SK-N-SH (cell line): ENCODE results near the gene EIF4E1B. TPM values are rescaled to one million over a fixed set of nuclear protein-coding genes. Genes with fewer than 3 reads are reported as not detected.

Source experiments
- CTCF ChIA-PET: fragments of 300-600, 350-600 bp; formaldehyde crosslinking; extraction: SDS; loops from one replicate; lab custom pipeline; 2021; lab: Yijun Ruan, JAX
- POLR2A ChIA-PET: fragments of 350-600 bp; sonication (Branson Sonifier 250); formaldehyde crosslinking; extraction: SDS; loops from one replicate; lab custom pipeline; 2020; ENCODE audit warnings: antibody characterized with exemption, inconsistent platforms; lab: Yijun Ruan, JAX
- DNase-seq: peaks from one replicate; pipeline ENCODE4 v3.0.0; 2012
- H2AFZ ChIP-seq: fragments of 200-600 bp; sonication (generic); 2 replicates; pipeline ENCODE4 v1.8.1; 2016; ENCODE audit warnings: antibody characterized with exemption, mild to moderate bottlenecking, low read depth
- H3F3A ChIP-seq: fragments of 200-600 bp; sonication (generic); replicated peaks from 2 replicates; pipeline ENCODE3; 2016; ENCODE audit warnings: antibody characterized with exemption, mild to moderate bottlenecking; ENCODE audit not compliant: insufficient read depth
- H3K27ac ChIP-seq, 2 experiments: fragments of 200-500 bp in 1 of 2; fragments of 200-600 bp in 1 of 2; sonication (Bioruptor generic) in 1 of 2; sonication (generic), shearing (Covaris generic) in 1 of 2; 2 replicates each; pipeline versions ENCODE4 v1.5.1 to v1.6.1; 2014 to 2016; ENCODE audit warnings: low read depth in 2 of 2, inconsistent platforms in 1 of 2, low read length in 1 of 2, mild to moderate bottlenecking in 1 of 2, mixed read lengths in 1 of 2
- H3K27me3 ChIP-seq: fragments of 200-600 bp; sonication (generic), shearing (Covaris generic); 2 replicates; pipeline ENCODE4 v1.6.1; 2016; ENCODE audit warnings: mixed run types; ENCODE audit not compliant: insufficient read depth
- H3K36me3 ChIP-seq, 2 experiments: fragments of 200-500 bp in 1 of 2; fragments of 200-600 bp in 1 of 2; sonication (Bioruptor generic) in 1 of 2; sonication (generic) in 1 of 2; replicated peaks in 1 of 2; 2 replicates each; pipeline versions ENCODE3 to v1.5.1; 2014 to 2016; ENCODE audit warnings: low read length in 1 of 2, mild to moderate bottlenecking in 1 of 2; ENCODE audit not compliant: insufficient read depth in 2 of 2, control insufficient read depth in 1 of 2
- H3K4me1 ChIP-seq, 2 experiments: fragments of 200-500 bp in 1 of 2; fragments of 200-600 bp in 1 of 2; sonication (Bioruptor generic) in 1 of 2; sonication (generic), shearing (Covaris generic) in 1 of 2; 2 replicates each; pipeline versions ENCODE4 v1.5.1 to v1.6.1; 2014 to 2016; ENCODE audit warnings: low read depth in 1 of 2, low read length in 1 of 2, mixed run types in 1 of 2; ENCODE audit not compliant: insufficient read depth in 2 of 2, control insufficient read depth in 1 of 2
- H3K4me2 ChIP-seq: fragments of 200-600 bp; sonication (generic), shearing (Covaris generic); 2 replicates; pipeline ENCODE4 v1.6.1; 2017; ENCODE audit warnings: mixed run types
- H3K4me3 ChIP-seq, 2 experiments: fragments of 200-500 bp in 1 of 2; fragments of 200-600 bp in 1 of 2; sonication (Bioruptor generic) in 1 of 2; sonication (generic), shearing (Covaris generic) in 1 of 2; 2 replicates each; pipeline versions ENCODE4 v1.5.1 to v1.8.1; 2014 to 2016; ENCODE audit warnings: low read depth in 2 of 2, inconsistent platforms in 1 of 2, low read length in 1 of 2, mild to moderate bottlenecking in 1 of 2, mixed read lengths in 1 of 2, moderate library complexity in 1 of 2
- H3K79me2 ChIP-seq: fragments of 200-600 bp; sonication (generic); 2 replicates; pipeline ENCODE4 v1.8.1; 2017; ENCODE audit warnings: mild to moderate bottlenecking; ENCODE audit not compliant: insufficient read depth
- H3K9ac ChIP-seq: fragments of 200-600 bp; sonication (generic); 2 replicates; pipeline ENCODE4 v1.6.1; 2017; ENCODE audit warnings: mixed run types
- H3K9me2 ChIP-seq: fragments of 200-600 bp; sonication (generic); 2 replicates; pipeline ENCODE4 v1.6.1; 2017; ENCODE audit warnings: mixed run types
- H3K9me3 ChIP-seq: fragments of 200-600 bp; sonication (generic); 2 replicates; pipeline ENCODE4 v1.6.1; 2017; ENCODE audit warnings: mixed run types, mild to moderate bottlenecking, moderate library complexity
- H4K20me1 ChIP-seq: fragments of 200-600 bp; sonication (generic); 2 replicates; pipeline ENCODE4 v1.6.1; 2017; ENCODE audit warnings: mild to moderate bottlenecking, mixed run types; ENCODE audit not compliant: insufficient read depth
- FOSL2 ChIP-seq: IDR thresholded peaks from 2 replicates; pipeline ENCODE4 v1.4.0; 2012; ENCODE audit warnings: low read depth, mild to moderate bottlenecking, moderate library complexity, borderline replicate concordance
- FOXJ3 ChIP-seq: sonication (generic); formaldehyde crosslinking; IDR thresholded peaks from 2 replicates; pipeline ENCODE4 v1.5.1; 2020; ENCODE audit warnings: mild to moderate bottlenecking, missing genetic modification reagents
- FOXM1 ChIP-seq: IDR thresholded peaks from 2 replicates; pipeline ENCODE4 v1.4.0; 2012; ENCODE audit warnings: low read depth, mild to moderate bottlenecking
- GABPA ChIP-seq: IDR thresholded peaks from 2 replicates; pipeline ENCODE4 v1.4.0; 2012; ENCODE audit warnings: low read depth, mild to moderate bottlenecking
- JUND ChIP-seq: IDR thresholded peaks from 2 replicates; pipeline ENCODE4 v1.4.0; 2012
- NFIC ChIP-seq: IDR thresholded peaks from 2 replicates; pipeline ENCODE4 v1.4.0; 2012; ENCODE audit warnings: borderline replicate concordance
- NRF1 ChIP-seq: IDR thresholded peaks from 2 replicates; pipeline ENCODE4 v1.6.1; 2012; ENCODE audit warnings: low read depth, mild to moderate bottlenecking, low read length
- RAD21 ChIP-seq: IDR thresholded peaks from 2 replicates; pipeline ENCODE4 v1.6.1; 2012; ENCODE audit warnings: mild to moderate bottlenecking, low read length
- RCOR1 ChIP-seq: fragments of 150-350 bp; IDR thresholded peaks from 2 replicates; pipeline ENCODE4 v1.6.1; 2017; ENCODE audit warnings: antibody characterized with exemption, low read length
- RXRA ChIP-seq: IDR thresholded peaks from 2 replicates; pipeline ENCODE4 v1.4.0; 2012; ENCODE audit warnings: low read depth, mild to moderate bottlenecking, borderline replicate concordance
- TAF1 ChIP-seq: IDR thresholded peaks from 2 replicates; pipeline ENCODE4 v1.6.1; 2012; ENCODE audit warnings: low read depth, mild to moderate bottlenecking, low read length, moderate library complexity, borderline replicate concordance
- YY1 ChIP-seq: IDR thresholded peaks from 2 replicates; pipeline ENCODE4 v1.4.0; 2012; ENCODE audit warnings: low read depth, mild to moderate bottlenecking
- WGBS: methylation state at CpG from one replicate; pipeline ENCODE4 v1.1.6; 2017; ENCODE audit warnings: low lambda C conversion rate; 5-methylcytosine and 5-hydroxymethylcytosine counted together
- polyA plus RNA-seq, 3 experiments: library from polyadenylated mRNA; depleted of rRNA; stranded (reverse); fragments of >200 nt; gene quantifications; 2 replicates each; pipeline ENCODE4 v1.2.3, GENCODE V29; 2012
- TF ChIP-seq, protein P1 (sequence below): IDR thresholded peaks from 2 replicates; pipeline ENCODE4 v1.6.1; 2012; ENCODE audit warnings: mild to moderate bottlenecking, low read depth, low read length, moderate library complexity
- TF ChIP-seq, protein P2 (sequence below): IDR thresholded peaks from 2 replicates; pipeline ENCODE4 v1.4.0; 2012; ENCODE audit warnings: low read depth

The EIF4E1B gene
- polyA plus RNA-seq, 1 of the 3 experiments (the other 2 are of a cell fraction) = not detected

DNA sequence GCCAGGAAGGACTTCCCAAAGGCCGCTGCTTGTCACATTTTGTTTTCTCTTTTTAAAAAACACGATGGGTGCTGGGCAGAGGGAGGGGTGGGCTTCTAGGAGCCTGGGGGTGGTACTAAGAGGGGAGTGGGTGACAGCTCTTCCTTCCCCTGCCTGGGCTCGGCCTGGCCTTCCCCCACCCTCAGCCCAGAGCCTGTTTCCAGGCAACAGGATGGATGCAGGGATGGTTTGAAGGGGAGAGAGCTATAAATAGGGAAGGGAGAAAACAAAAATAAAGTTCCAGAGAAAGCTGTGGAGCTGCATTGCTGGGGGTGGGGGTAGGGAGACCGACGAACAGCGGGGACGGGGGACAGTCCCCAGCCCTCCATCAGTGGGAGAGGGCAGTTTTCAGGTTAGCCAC, 14.0 kb upstream of the EIF4E1B start:
- POLR2A ChIA-PET = no interaction called here
- H4K20me1 ChIP-seq = no peaks in the 10 kb centered on the region
- TF ChIP-seq, protein P1, sequence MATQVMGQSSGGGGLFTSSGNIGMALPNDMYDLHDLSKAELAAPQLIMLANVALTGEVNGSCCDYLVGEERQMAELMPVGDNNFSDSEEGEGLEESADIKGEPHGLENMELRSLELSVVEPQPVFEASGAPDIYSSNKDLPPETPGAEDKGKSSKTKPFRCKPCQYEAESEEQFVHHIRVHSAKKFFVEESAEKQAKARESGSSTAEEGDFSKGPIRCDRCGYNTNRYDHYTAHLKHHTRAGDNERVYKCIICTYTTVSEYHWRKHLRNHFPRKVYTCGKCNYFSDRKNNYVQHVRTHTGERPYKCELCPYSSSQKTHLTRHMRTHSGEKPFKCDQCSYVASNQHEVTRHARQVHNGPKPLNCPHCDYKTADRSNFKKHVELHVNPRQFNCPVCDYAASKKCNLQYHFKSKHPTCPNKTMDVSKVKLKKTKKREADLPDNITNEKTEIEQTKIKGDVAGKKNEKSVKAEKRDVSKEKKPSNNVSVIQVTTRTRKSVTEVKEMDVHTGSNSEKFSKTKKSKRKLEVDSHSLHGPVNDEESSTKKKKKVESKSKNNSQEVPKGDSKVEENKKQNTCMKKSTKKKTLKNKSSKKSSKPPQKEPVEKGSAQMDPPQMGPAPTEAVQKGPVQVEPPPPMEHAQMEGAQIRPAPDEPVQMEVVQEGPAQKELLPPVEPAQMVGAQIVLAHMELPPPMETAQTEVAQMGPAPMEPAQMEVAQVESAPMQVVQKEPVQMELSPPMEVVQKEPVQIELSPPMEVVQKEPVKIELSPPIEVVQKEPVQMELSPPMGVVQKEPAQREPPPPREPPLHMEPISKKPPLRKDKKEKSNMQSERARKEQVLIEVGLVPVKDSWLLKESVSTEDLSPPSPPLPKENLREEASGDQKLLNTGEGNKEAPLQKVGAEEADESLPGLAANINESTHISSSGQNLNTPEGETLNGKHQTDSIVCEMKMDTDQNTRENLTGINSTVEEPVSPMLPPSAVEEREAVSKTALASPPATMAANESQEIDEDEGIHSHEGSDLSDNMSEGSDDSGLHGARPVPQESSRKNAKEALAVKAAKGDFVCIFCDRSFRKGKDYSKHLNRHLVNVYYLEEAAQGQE = no peak
- TF ChIP-seq NRF1 = no peak
- TF ChIP-seq GABPA = no peak
- TF ChIP-seq FOXJ3 (CRISPR knock-in tag) = no peak
- TF ChIP-seq RCOR1 = no peak
- no peak for TF ChIP-seq FOXM1
- no peak for TF ChIP-seq TAF1
- TF ChIP-seq YY1 = no peak
- TF ChIP-seq RAD21 = no peak
- TF ChIP-seq RXRA = no peak
- TF ChIP-seq, protein P2, sequence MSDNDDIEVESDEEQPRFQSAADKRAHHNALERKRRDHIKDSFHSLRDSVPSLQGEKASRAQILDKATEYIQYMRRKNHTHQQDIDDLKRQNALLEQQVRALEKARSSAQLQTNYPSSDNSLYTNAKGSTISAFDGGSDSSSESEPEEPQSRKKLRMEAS = no peak
- TF ChIP-seq JUND = no peak
- H3K27ac ChIP-seq = no peak overlapping the region
- peaks cover 7 to 38% of the 10 kb centered on the region in 2 experiments; a peak in 3 of 4 replicates for H3K4me1 ChIP-seq
- H2AFZ ChIP-seq = no peak overlapping the region
- DNase-seq = no peak
- WGBS = 85% methylated on average over 7 of the region's 7 CpGs
- H3K4me2 ChIP-seq = no peak overlapping the region
- no peaks in the 10 kb centered on the region for H3K9me2 ChIP-seq
- no peaks in the 10 kb centered on the region for H3K79me2 ChIP-seq
- H3K9ac ChIP-seq = no peak overlapping the region
- CTCF ChIA-PET = interaction anchor here (0.7 to 1.8 kb wide), 3 partner anchors 43 to 169 kb away, joined by 3 to 5 read pairs (median 3); no protein-coding TSS in a partner anchor
- no peaks in the 10 kb centered on the region for H3K36me3 ChIP-seq
- no peaks in the 10 kb centered on the region for H3F3A ChIP-seq
- no peak overlapping the region for H3K4me3 ChIP-seq
- H3K9me3 ChIP-seq = no peaks in the 10 kb centered on the region
- H3K27me3 ChIP-seq = peaks cover 21% of the 10 kb centered on the region

DNA sequence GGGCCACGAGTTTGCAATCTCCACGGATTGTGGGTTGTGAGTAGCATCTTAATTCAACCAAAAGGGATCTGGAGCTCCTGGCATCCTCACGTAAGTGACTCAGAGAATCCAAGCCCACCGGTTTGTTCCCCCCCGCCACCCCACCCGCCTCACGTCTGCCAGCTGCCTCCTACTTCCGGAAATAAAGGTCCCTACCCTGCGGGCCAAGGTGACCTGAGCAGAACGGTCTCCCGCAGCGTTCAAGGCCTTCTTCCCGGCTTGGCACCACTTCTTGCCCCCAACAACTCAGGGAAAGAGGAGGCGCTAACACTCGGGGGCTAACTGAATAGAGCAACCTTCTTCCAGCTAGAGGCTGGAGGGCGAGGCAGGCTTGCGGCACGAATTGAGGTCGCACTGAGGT, 11.7 kb upstream of the EIF4E1B start:
- Histone ChIP-seq H3K4me2 (peak overlapping the region; percentile 75; the same call in 1 of the 2 replicates), H3K9ac (no peak overlapping the region), H2AFZ (no peak overlapping the region), H3K79me2 (no peaks in the 10 kb centered on the region), H3F3A (no peaks in the 10 kb centered on the region), H3K36me3 (no peaks in the 10 kb centered on the region), H3K4me1 (peaks cover 7 to 30% of the 10 kb centered on the region in 2 experiments; a peak in 3 of 4 replicates), H3K9me3 (no peaks in the 10 kb centered on the region), H3K27ac (no peak overlapping the region), H3K27me3 (peaks cover 21% of the 10 kb centered on the region), H3K9me2 (no peaks in the 10 kb centered on the region), H3K4me3 (peak overlapping the region in 1 of 2 experiments; percentile 27; a peak in 1 of 4 replicates), H4K20me1 (no peaks in the 10 kb centered on the region)
- POLR2A ChIA-PET = no interaction called here
- CTCF ChIA-PET = interaction anchor here (0.6 to 7.2 kb wide), 12 partner anchors 10 to 889 kb away, joined by 3 to 49 read pairs (median 4); partner anchors contain the start of gene CLTB
- 58% methylated on average over 19 of the region's 19 CpGs for WGBS
- TF ChIP-seq NFIC (no peak), FOSL2 (no peak), GABPA (no peak)
- peak; percentile 51 for DNase-seq
